ENCODE data around the gene TRMT112.
A peak's percentile ranks its signal among the peaks of the same experiment; 100 is the strongest.
"Not testable (repeated sequence)": the region's sequence is repeated elsewhere in the genome, so short reads cannot be mapped to it uniquely, and the experiment has no call there.

Gene TRMT112

DNA sequence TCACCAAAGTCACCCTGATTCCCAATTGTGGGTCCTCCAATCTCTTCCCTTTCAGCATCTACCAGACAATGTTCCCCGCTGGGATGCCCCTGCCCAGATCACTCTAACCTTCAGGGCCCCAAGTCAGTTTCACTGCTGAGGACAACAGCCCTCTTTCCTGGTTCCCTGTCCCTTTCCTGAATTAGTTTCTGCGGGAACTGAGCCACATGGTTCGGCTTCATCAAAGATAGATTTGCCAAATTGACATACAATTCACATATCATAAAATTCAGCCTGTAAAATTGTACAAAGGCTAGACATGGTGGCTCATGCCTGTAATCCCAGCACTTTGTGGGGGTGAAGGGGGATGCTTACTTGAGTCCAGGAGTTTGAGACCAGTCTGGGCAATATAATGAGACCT, 10.6 kb upstream of the TRMT112 start:
- no peak for DNase-seq

DNA sequence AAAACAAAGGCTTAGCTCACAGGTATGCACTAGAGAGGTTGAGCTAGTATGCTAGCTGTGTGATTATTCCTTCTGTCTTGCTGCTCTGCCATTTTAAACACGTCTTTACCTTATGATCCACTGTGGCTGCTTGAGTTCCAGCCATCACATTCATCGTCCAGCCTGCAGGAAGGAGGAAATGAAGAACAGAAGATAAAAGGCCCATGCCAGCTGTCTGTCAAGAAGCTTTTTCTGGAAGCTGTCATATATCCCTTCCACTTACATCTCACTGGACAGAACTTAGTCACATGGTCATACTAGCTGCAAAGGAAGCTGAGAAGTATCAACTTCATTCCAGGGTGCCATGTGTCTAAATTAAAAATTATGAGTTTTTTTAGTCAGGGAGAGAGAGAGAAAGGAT, 10.0 kb upstream of the TRMT112 start:
- DNase-seq, result no peak

DNA sequence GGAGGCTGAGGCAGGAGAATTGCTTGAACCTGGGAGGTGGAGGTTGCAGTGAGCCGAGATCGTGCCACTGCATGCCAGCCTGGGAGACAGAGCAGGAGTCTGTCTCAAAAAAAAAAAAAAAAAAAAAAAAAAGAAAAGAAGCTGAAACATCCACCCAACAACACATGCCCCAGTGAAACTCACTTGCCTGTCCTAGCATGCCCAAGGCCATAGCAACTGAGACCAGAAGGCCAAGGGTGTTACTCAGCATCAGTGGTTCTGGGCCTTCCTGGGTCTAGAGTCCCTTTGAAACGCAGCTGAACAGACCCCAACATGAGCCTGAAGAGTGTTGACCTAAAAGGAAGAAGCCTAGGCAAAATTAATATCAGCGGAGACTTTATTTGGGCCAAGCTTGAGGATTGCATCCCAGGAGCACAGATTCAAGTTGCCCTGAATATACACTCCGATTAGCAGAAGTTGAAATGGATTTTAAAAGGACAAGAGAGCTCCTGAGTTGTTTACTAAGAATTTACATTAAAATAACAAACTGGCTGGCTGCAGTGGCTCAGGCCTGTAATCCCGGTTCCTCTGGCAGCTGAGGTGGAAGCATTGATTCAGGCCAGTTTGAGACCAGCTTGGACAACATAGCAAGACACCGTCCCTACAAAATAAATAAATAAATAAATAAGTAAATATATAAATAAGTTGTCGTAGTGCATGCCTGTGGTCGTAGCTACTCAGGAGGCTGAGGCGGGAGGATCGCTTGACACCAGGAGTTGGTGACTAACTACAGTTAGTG, 7.5 kb upstream of the TRMT112 start:
- no peak for DNase-seq

DNA sequence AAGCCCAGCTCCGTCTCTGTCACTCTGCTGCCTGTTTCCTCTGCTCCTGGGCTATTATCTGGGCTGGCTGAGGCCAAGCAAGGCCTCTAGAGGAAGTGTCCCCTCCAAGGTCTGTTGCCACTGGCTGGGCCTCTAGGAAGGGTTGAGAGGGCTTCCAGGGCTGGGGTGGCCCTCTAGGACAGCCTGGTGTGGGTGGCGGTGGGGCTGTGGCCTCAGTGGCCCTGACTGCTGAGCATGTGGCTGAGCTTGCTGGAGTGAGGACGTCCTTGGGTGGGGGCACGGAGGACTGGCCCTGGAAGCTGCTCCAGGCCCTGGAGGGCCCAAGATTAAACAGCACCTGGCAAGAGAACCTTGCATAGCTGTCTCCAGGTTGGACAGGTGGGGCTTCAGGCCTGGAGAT, 6.6 kb upstream of the TRMT112 start:
- not testable (repeated sequence) for DNase-seq

DNA sequence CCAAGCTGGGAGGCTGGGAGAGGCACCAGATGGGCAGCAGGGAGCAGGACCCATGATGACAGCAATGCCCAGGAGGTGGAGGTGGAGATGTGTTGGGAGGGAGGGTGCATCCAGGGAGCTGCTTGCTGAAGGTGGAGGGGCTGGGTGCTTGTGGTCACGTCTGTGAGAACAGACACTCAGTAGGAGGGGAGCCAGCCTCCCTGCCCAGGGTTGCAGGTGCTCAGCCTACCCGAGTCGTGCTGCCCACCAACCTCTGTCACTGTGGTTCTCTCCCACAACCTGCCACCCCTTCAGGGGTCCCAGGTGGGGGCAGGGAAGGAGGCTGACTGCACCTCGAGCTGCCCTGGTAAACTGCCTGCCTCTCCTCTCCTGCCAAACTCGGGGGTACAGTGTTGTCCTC, 6.0 kb upstream of the TRMT112 start:
- no peak for DNase-seq

DNA sequence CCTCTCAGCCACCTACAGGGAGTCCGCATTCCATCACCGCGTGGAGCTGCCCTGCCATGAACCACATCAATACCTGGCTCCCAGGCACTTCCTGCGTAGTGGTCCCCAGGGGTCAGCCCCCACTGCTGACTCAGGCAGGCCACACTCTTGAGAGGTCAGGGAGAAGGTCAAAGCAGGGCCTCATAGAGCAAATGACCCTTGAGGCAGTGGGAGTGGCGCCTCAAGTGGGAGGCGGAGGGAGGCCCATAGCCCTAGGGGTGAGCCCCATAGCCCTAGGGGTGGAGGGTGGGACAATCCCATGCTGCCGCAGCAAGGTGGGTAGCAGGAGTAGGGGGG, 5.5 kb upstream of the TRMT112 start:
- no peak for DNase-seq

DNA sequence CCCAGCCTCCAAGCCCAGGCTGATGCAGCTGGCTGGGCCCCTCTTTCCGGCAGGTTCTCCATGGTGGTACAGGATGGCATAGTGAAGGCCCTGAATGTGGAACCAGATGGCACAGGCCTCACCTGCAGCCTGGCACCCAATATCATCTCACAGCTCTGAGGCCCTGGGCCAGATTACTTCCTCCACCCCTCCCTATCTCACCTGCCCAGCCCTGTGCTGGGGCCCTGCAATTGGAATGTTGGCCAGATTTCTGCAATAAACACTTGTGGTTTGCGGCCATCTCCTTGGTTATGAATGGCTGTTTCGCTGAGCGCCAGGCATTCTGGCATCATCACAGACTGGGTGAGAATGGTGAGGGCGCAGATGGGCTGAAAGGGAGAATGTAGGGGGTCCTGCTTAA, 4.2 kb upstream of the TRMT112 start:
- DNase-seq, result no peak

DNA sequence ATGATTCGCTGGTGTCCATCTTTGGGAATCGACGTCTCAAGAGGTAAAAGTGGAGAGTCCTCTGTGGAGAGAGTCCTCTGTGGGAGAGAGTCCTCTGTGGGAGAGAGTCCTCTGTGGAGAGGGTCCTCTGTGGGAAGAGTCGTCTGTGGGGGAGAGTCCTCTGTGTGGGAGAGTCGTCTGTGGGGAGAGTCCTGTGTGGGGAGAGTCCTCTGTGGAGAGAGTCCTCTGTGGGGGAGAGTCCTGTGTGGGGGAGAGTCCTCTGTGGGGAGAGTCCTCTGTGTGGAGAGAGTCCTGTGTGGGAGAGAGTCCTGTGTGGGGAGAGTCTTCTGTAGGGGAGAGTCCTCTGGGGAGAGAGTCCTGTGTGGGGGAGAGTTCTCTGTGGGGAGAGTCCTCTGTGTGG, 3.7 kb upstream of the TRMT112 start:
- DNase-seq, result no peak

DNA sequence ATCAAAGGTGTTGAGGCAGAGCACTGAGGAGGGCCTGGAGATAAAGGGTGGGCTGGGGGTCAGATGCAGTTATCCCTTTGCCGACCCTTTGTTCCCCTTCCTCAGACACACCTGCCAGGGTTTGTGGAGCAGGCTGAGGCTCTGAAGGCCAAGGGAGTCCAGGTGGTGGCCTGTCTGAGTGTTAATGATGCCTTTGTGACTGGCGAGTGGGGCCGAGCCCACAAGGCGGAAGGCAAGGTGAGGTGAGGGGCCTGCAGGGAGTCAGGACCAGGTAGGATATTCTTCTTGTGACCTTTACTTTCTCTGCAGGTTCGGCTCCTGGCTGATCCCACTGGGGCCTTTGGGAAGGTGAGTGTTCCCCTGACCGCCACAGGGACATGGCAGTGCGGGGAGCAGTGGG, 3.2 kb upstream of the TRMT112 start:
- DNase-seq, result no peak

DNA sequence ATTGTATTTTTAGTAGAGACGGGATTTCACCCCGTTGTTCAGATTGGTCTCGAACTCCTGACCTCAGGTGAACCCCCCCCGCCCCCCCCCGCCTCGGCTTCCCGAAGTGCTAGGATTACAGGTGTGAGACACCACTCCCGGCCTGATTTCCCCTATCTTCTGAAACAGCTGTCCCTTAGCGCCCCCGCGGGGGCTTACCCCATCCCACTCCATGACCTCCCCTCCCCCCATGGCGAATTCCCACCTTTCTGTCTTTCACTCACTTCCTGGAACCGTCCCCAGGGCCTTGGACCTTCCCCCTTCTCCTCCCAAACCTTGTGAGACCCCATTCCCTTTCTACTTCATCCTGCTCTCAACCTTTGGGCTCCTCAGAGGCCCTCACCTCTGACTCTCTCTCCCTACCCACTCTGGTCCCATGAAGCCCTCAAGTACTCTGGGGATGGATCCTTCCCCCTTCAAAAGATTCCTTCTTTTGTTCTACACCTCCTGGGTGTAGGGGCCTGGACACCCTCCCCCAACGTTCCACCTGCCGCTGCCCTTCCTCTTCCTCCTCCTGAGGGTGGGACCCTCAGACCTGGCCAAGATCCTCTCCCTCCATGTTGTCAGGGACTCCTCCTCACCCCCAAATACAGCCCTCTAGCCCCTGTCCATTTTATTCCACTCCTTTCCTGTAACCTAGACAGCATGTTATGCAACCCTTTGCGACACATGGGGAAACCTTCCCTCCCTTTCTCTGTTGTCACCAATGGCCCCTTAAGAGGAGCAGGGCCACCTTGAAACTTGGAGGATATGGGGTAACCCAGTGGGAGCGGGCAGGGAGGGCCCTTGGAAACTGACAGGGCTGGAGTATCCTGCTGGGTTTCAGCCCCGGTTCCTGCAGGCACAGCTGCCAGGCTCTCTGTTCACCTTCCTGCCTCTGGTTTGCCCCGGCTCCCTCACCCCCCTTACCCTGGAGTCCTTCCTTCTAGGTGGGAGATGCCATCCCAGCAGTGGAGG, 1.7 kb upstream of the TRMT112 start:
- DNase-seq, result no peak

DNA sequence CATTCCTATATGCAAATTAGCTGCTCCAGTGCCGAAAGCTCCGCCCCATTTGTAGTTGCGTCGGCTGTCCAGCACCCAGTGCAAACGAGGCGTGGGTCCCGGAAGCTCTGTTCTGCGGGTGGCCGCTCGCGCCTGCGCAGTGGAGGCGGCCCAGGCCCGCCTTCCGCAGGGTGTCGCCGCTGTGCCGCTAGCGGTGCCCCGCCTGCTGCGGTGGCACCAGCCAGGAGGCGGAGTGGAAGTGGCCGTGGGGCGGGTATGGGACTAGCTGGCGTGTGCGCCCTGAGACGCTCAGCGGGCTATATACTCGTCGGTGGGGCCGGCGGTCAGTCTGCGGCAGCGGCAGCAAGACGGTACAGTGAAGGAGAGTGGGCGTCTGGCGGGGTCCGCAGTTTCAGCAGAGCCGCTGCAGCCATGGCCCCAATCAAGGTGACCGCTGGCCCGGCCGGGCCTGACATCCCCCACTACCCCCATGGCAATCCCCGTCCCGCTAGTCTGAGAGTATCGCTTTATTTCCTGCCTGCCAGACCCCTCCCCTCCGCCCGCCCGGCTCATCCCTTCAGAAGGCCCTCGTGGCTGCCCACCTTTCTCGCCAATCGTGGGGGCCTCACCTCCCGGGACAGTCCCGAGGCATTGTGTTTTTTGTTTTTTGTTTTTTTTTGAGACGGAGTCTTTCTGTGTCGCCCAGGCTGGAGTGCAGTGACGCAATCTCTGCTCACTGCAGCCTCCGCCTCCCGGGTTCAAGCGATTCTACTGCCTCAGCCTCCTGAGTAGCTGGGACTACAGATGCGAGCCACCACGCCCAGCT, 804 bp upstream of the TRMT112 start, which contains the start of gene PRDX5:
Gene PRDX5, plus strand, starts transcription at position 161 of the 805 bp plus-strand sequence. Its CDS starts 95 bp downstream, at position 256.
- peak; percentile 92 to 95 for DNase-seq

DNA sequence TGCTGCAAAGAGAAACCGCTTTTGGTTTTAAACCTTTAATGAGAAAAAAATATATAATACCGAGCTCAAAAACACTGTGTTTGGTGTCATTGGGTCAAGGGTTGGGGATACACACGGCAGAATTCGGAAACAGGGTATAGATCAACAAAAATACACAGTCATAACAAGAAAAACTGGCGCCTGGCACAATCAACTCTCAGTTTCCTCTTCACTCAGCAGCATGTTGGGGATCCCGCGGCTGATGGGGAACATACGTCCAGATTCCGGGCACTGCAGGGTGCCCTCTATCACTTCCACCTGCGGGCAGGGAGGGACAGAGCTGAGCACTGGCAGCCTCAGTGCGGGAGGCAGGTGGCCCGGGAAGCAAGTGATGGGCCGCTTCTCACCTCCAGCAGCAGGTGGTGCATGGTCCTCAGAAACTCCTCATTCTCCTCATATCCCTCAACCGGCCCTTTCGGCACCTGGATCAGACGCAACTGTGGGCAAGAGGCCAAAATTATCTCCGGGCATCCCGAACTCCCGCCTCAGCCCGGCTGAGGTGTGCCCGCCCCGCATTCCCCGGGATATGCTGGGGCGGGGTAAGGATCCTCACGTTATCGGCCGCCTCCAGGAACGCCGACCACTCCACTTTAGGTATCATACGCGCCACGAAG, 561 bp downstream of the TRMT112 start:
- peak; percentile 40 to 41 for DNase-seq

DNA sequence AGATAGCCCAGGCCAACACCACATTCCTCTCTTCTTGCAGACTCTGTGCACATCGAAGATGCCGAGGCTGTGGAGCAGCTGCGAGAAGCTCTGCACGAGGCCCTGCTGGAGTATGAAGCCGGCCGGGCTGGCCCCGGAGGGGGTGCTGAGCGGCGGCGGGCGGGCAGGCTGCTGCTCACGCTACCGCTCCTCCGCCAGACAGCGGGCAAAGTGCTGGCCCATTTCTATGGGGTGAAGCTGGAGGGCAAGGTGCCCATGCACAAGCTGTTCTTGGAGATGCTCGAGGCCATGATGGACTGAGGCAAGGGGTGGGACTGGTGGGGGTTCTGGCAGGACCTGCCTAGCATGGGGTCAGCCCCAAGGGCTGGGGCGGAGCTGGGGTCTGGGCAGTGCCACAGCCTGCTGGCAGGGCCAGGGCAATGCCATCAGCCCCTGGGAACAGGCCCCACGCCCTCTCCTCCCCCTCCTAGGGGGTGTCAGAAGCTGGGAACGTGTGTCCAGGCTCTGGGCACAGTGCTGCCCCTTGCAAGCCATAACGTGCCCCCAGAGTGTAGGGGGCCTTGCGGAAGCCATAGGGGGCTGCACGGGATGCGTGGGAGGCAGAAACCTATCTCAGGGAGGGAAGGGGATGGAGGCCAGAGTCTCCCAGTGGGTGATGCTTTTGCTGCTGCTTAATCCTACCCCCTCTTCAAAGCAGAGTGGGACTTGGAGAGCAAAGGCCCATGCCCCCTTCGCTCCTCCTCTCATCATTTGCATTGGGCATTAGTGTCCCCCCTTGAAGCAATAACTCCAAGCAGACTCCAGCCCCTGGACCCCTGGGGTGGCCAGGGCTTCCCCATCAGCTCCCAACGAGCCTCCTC, 1.5 kb downstream of the TRMT112 start:
- DNase-seq, result not testable (repeated sequence)

DNA sequence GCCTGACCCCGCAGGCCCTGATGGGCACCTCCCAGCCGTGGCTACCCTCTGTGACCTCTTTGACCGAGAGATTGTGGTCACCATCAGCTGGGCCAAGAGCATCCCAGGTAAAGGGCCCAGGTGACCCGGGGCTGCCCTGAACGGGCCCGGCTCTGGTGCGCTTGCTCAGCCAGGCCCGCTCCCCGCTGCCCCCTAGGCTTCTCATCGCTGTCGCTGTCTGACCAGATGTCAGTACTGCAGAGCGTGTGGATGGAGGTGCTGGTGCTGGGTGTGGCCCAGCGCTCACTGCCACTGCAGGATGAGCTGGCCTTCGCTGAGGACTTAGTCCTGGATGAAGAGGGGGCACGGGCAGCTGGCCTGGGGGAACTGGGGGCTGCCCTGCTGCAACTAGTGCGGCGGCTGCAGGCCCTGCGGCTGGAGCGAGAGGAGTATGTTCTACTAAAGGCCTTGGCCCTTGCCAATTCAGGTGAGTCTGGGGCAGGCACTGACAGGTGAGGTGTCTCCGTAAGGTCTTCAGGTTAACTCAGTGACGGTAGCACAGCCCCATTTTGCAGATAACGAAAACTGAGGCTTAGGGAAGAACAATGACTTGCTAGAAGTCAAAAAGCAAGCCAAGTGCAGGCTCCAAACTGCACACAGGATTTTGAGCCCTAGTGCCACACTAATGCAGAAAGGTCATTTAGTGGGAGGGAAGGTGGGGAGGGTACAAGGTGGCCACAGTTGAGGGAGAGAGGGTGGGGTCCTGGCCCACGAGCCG, 2.4 kb downstream of the TRMT112 start:
- no peak for DNase-seq

DNA sequence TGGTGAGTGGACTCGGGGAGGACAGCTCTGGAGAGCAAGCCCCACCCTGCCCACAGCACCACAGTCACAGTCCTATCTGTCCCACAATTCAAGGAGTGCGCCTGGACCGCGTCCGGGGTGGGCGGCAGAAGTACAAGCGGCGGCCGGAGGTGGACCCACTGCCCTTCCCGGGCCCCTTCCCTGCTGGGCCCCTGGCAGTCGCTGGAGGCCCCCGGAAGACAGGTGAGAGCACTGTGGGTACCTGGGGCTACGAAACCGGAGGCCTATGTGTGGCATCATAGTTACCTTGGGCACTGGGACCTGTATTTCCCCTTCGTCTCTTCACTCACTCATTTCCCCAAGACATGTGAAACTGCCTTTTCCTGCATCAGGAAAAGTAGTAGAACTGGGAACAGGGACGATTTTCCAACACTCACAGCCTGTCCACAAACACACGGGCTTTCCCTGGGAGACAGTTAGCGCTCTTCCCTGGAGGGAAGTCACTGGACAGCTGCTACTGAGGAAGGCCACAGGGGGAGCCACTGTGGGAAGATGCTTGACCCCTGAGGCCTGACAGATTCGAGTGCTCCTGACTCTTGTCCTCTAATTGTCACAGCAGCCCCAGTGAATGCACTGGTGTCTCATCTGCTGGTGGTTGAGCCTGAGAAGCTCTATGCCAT, 3.1 kb downstream of the TRMT112 start:
- DNase-seq, result no peak

DNA sequence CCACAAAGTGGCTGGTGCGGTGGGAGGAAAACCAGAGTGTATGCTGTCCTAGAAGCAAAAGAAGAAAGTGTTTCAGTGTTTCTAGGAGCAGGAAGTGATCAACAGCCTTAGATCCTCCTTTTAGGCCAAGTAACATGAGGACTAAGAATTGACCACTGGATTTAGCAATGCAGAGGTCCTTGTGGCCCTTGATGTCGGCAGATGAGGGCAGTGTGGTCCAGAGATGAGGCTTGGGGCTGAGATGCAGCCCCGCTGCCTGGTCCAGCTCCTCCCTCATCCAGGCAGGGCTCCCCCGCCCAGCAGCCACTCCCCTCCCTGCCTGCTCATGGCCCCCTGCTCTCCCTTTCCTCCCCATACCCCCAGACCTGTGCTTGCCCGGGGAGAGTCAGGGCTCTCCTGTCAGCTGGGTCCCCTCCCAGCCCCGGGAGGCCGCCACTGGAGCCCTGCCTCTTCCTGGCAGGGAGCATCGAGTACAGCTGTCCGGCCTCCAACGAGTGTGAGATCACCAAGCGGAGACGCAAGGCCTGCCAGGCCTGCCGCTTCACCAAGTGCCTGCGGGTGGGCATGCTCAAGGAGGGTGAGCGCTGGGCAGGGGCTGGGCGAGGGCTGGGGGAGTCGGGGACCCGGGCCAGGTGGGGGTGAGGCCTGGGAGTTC, 3.7 kb downstream of the TRMT112 start:
- no peak for DNase-seq

DNA sequence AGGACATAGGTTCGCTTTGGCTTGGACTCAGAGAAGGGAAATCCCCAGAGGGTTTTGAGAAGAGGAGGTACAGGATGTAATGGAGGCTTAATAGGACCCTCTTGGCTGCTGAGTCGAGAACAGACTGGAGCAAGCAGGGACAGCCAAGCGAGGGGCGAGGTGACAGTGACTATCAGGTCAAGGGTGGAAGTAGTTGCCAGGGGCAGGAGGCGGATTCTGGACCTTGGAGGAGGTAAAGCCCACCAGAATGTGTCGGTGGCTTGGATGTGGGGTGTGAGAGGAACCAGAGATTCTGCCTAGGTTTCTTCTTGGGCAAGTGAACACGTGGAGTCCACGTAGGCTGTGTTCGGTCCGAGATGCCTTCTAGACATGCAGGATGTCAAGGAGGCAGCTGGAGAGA, 4.4 kb downstream of the TRMT112 start:
- DNase-seq, result no peak

DNA sequence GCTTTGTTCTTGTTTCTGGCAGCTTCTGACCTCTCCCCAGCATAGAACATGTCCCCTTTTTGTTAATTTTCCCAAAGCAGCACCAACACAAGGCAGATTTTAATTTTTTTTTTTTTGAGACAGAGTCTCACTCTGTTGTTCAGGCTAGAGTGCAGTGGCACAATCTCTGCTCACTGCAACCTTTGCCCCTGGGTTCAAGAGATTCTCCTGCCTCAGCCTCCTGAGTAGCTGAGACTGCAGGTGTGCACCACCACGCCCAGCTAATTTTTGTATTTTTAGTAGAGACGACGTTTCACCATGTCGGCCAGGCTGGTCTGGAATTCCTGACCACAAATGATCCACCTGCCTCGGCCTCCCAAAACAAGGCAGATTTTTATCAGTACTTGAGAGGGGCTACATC, 9.6 kb downstream of the TRMT112 start:
- DNase-seq, result not testable (repeated sequence)

DNA sequence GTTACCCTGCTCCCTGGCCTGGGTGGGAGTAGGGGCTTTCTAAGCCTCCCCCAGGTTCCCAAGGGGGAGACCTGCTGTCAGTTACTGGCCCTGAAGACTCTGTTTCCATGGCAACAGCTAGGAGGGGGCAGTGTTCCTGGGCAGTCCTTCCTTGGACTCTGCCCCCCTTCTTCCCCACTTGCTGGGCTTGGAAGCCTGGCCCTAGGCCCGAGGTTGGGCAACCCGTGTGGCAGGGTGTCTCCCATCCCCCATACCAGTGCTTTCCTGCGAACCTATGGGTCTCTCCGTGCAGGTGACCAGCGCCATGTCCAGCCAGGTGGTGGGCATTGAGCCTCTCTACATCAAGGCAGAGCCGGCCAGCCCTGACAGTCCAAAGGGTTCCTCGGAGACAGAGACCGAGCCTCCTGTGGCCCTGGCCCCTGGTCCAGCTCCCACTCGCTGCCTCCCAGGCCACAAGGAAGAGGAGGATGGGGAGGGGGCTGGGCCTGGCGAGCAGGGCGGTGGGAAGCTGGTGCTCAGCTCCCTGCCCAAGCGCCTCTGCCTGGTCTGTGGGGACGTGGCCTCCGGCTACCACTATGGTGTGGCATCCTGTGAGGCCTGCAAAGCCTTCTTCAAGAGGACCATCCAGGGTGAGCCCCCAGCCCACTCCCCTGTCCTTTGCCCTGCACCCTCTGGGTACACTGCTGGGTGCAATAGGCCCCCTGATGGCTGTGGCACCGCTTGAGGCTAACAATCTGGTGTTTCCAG, 10.3 kb downstream of the TRMT112 start:
- no peak for DNase-seq

Data from activated CD4-positive, alpha-beta T cell treated with anti-CD3 and anti-CD28 coated beads, Interleukin-2, amount 50 U/mL, for 48 hours (primary cell).